A549 (cell line): Measurements from ENCODE around the gene UBL7. TPM values are rescaled to one million over a fixed set of nuclear protein-coding genes. Genes with fewer than 3 reads are reported as not detected.

Experiments
- ATAC-seq, 2 experiments: fragments of 200-7000 bp in 1 of 2; fragments of >200 bp in 1 of 2; cut with Nextera tagmentation in 1 of 2; cut with Tn5 transposase in 1 of 2; 3 replicates each; pipeline versions ENCODE4 v1.8.0 to v1.9.1; 2018 to 2020; ENCODE audit warnings: mild to moderate bottlenecking in 1 of 2, moderate library complexity in 1 of 2
- CTCF ChIA-PET: fragments of 300-600 bp; sonication (Branson Sonifier 250); formaldehyde crosslinking; extraction: SDS; loops from one replicate; lab custom pipeline; 2021; ENCODE audit warnings: antibody characterized with exemption, inconsistent platforms; lab: Yijun Ruan, JAX
- POLR2A ChIA-PET: fragments of 350-600 bp; formaldehyde crosslinking; extraction: SDS; loops from one replicate; lab custom pipeline; 2021; ENCODE audit warnings: antibody characterized with exemption, inconsistent platforms; lab: Yijun Ruan, JAX
- DNase-seq, 2 experiments: peaks; one replicate each; pipeline versions ENCODE4 v3.0.0 to v3.0.0-alpha.2; 2011 to 2016; ENCODE audit warnings: low read depth in 1 of 2, low spot score in 1 of 2
- FAIRE-seq: peaks from 2 replicates; lab custom pipeline; 2011; peaks lifted over from hg19 to GRCh38; lab: Jason Lieb, UNC
- H3K27ac ChIP-seq, 2 experiments: fragments of >200 bp; sonication (Bioruptor Twin); formaldehyde crosslinking; 3 replicates each; pipeline ENCODE4 v1.5.1; 2016 to 2017
- H3K4me1 ChIP-seq: fragments of >200 bp; sonication (Bioruptor Twin); formaldehyde crosslinking; 3 replicates; pipeline ENCODE4 v1.6.1; 2016
- H3K4me2 ChIP-seq: fragments of >200 bp; sonication (Bioruptor Twin); formaldehyde crosslinking; 3 replicates; pipeline ENCODE4 v1.6.1; 2016
- H3K4me3 ChIP-seq: fragments of >200 bp; sonication (Bioruptor Twin); formaldehyde crosslinking; 3 replicates; pipeline ENCODE4 v1.5.1; 2016
- H3K9me3 ChIP-seq: fragments of >200 bp; sonication (Bioruptor Twin); formaldehyde crosslinking; 3 replicates; pipeline ENCODE4 v1.6.1; 2016
- BHLHE40 ChIP-seq: IDR thresholded peaks from 2 replicates; pipeline ENCODE4 v1.6.1; 2012; ENCODE audit warnings: low read depth, low read length, inconsistent platforms
- CBX8 ChIP-seq: fragments of 200-600 bp; sonication (generic); IDR thresholded peaks from 2 replicates; pipeline ENCODE4 v1.6.1; 2016
- CEBPB ChIP-seq, 2 experiments: fragments of >200 bp in 1 of 2; sonication (Bioruptor Twin) in 1 of 2; formaldehyde crosslinking in 1 of 2; IDR thresholded peaks; 2 replicates each; pipeline ENCODE4 v1.6.1; 2012 to 2016
- EHF ChIP-seq: fragments of 250-450 bp; sonication (Bioruptor Pico); IDR thresholded peaks from 2 replicates; pipeline ENCODE4 v1.5.0; 2020; ENCODE audit warnings: mild to moderate bottlenecking
- ELK1 ChIP-seq: fragments of 150-350 bp; IDR thresholded peaks from 2 replicates; pipeline ENCODE4 v1.6.1; 2014; ENCODE audit warnings: low read depth, mild to moderate bottlenecking, low read length
- FOSB ChIP-seq: fragments of 250-450 bp; sonication (Bioruptor Pico); IDR thresholded peaks from 2 replicates; pipeline ENCODE4 v1.5.0; 2020; ENCODE audit warnings: mild to moderate bottlenecking, moderate library complexity
- FOSL2 ChIP-seq, 2 experiments: fragments of 450-650 bp in 1 of 2; fragments of >200 bp in 1 of 2; sonication (Bioruptor Twin) in 1 of 2; formaldehyde crosslinking; IDR thresholded peaks; 2 replicates each; pipeline versions ENCODE4 v1.5.0 to v1.6.1; 2016 to 2020; ENCODE audit warnings: mild to moderate bottlenecking in 1 of 2, moderate library complexity in 1 of 2
- FOXS1 ChIP-seq: fragments of 250-450 bp; sonication (Bioruptor Pico); IDR thresholded peaks from 2 replicates; pipeline ENCODE4 v1.5.0; 2020; ENCODE audit warnings: mild to moderate bottlenecking, moderate library complexity
- HOXB13 ChIP-seq: fragments of 250-450 bp; sonication (Bioruptor Pico); IDR thresholded peaks from 2 replicates; pipeline ENCODE4 v1.5.0; 2020; ENCODE audit warnings: low read depth, mild to moderate bottlenecking, moderate library complexity
- JUN ChIP-seq, 2 experiments: fragments of >200 bp; sonication (Bioruptor Twin); formaldehyde crosslinking; IDR thresholded peaks; 2 replicates in 1 of 2; 3 replicates in 1 of 2; pipeline ENCODE4 v1.6.1; 2016 to 2017
- JUNB ChIP-seq: fragments of >200 bp; sonication (Bioruptor Twin); formaldehyde crosslinking; IDR thresholded peaks from 2 replicates; pipeline ENCODE4 v1.6.1; 2016
- MYC ChIP-seq: IDR thresholded peaks from 2 replicates; pipeline ENCODE4 v1.6.1; 2012; ENCODE audit warnings: mild to moderate bottlenecking, inconsistent platforms, low read length, improper control_type of control experiment, borderline replicate concordance
- NR3C1 ChIP-seq: fragments of >200 bp; sonication (Bioruptor Twin); formaldehyde crosslinking; IDR thresholded peaks from 3 replicates; pipeline ENCODE4 v1.6.1; 2017
- POLR2AphosphoS2 ChIP-seq: conservative IDR thresholded peaks from 2 replicates; pipeline ENCODE4 v1.6.1; 2012; ENCODE audit warnings: low read length, improper control_type of control experiment, inconsistent platforms
- RAD21 ChIP-seq, 2 experiments: fragments of >200 bp in 1 of 2; sonication (Bioruptor Twin) in 1 of 2; formaldehyde crosslinking in 1 of 2; IDR thresholded peaks in 1 of 2; conservative IDR thresholded peaks in 1 of 2; 2 replicates in 1 of 2; 3 replicates in 1 of 2; pipeline ENCODE4 v1.6.1; 2012 to 2018; ENCODE audit warnings: inconsistent platforms in 1 of 2
- RNF2 ChIP-seq: fragments of 200-600 bp; sonication (generic); IDR thresholded peaks from 2 replicates; pipeline ENCODE4 v1.6.1; 2016; ENCODE audit warnings: low read depth, mild to moderate bottlenecking, antibody characterized with exemption, moderate library complexity, borderline replicate concordance
- SMC3 ChIP-seq: fragments of >200 bp; sonication (Bioruptor Twin); formaldehyde crosslinking; IDR thresholded peaks from 3 replicates; pipeline ENCODE4 v1.6.1; 2018; ENCODE audit warnings: inconsistent platforms
- SREBF2 ChIP-seq: fragments of 450-650 bp; IDR thresholded peaks from 2 replicates; pipeline ENCODE4 v1.6.1; 2014; ENCODE audit warnings: mild to moderate bottlenecking, moderate library complexity
- TFCP2L1 ChIP-seq: fragments of 250-450 bp; sonication (Bioruptor Pico); IDR thresholded peaks from 2 replicates; pipeline ENCODE4 v1.5.0; 2021; ENCODE audit warnings: mild to moderate bottlenecking
- TP53 ChIP-seq: fragments of 250-450 bp; sonication (Bioruptor Pico); IDR thresholded peaks from 2 replicates; pipeline ENCODE4 v1.5.0; 2021; ENCODE audit warnings: mild to moderate bottlenecking, moderate library complexity
- ZC3H11A ChIP-seq: fragments of 450-650 bp; IDR thresholded peaks from 2 replicates; pipeline ENCODE4 v1.6.1; 2014; ENCODE audit warnings: antibody characterized with exemption, mild to moderate bottlenecking
- ZFP36 ChIP-seq: fragments of 450-650 bp; IDR thresholded peaks from 2 replicates; pipeline ENCODE4 v1.6.1; 2014; ENCODE audit warnings: borderline replicate concordance; ENCODE audit not compliant: partially characterized antibody
- WGBS: methylation state at CpG from one replicate; pipeline ENCODE4 v1.1.6; 2017; ENCODE audit errors: missing lambda C conversion rate; 5-methylcytosine and 5-hydroxymethylcytosine counted together
- polyA plus RNA-seq, 4 experiments: library from polyadenylated mRNA; depleted of rRNA in 3 of 4; stranded (reverse); fragments of >200 nt; fragmentation: RNase III in 1 of 4; extraction: RNeasy Plus Mini Kit Qiagen cat#74134 plus additional on column Dnase treatment in 1 of 4; gene quantifications; 2 replicates in 3 of 4; 3 replicates in 1 of 4; pipeline ENCODE4 v1.2.3, GENCODE V29; 2011 to 2017
- TF ChIP-seq, protein P1 (sequence below): fragments of 250-450 bp; sonication (Bioruptor Pico); IDR thresholded peaks from 2 replicates; pipeline ENCODE4 v1.5.0; 2020; ENCODE audit warnings: low read depth, mild to moderate bottlenecking, moderate library complexity
- TF ChIP-seq, protein P2 (sequence below): fragments of >200 bp; sonication (Bioruptor Twin); formaldehyde crosslinking; IDR thresholded peaks from 2 replicates; pipeline ENCODE4 v1.6.1; 2016
- TF ChIP-seq, protein P3 (sequence below): fragments of 450-650 bp; IDR thresholded peaks from 2 replicates; pipeline ENCODE4 v1.6.1; 2014; ENCODE audit warnings: antibody characterized with exemption

The UBL7 gene
- polyA plus RNA-seq, 2 of the 4 experiments (the other 2 are of a cell fraction): 32.6 to 48.5 TPM

DNA sequence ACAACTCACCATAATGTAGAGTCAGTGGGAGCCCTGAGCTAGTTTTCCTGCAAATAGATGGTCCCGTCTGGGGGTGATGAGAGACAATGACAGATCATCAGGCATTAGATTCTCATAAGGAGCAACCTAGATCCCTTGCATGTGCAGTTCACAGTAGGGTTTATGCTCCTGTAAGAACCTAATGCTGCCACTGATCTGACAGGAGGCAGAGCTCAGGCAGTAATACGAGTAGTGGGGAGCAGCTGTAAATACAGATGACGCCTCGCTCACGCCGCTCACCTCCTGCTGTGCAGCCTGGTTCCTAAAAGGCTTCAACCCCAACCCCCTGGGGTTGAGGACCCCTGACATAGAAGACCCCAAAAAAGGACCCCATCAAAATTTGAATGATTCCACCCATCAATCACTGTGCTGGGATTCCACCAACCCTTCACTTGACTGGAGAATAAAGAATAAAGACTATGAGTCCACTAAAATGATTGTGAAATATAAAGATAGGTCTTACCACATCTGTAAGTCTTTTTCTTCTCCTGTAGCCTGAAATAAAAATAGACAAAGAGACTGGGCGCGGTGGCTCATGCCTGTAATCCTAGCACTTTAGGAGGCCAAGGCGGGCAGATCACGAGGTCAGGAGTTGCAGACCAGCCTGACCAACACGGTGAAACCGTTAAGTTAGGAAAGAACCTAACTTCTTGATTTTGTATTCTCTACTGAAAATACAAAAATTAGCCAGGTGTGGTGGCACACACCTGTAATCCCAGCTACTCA lies 9.9 kb upstream of the UBL7 start:
- POLR2A ChIA-PET: no interaction called here
- H3K4me2 ChIP-seq: no peak overlapping the region
- FAIRE-seq (no peak), ATAC-seq (no peak), DNase-seq (no peak)
- no peak overlapping the region for H3K4me3 ChIP-seq
- 90% methylated on average over 12 of the region's 12 CpGs for WGBS
- CTCF ChIA-PET: interaction anchor here (1.0 to 1.8 kb wide), 2 partner anchors 36 to 161 kb away, joined by 3 read pairs; no protein-coding TSS in a partner anchor
- H3K27ac ChIP-seq: no peak overlapping the region
- TF ChIP-seq MYC (no peak), CBX8 (no peak), BHLHE40 (no peak), TP53 (CRISPR knock-in tag) (no peak), HOXB13 (CRISPR knock-in tag) (no peak)
- no peaks in the 10 kb centered on the region for H3K9me3 ChIP-seq
- no peaks in the 10 kb centered on the region for H3K4me1 ChIP-seq

- TF ChIP-seq, protein P1, sequence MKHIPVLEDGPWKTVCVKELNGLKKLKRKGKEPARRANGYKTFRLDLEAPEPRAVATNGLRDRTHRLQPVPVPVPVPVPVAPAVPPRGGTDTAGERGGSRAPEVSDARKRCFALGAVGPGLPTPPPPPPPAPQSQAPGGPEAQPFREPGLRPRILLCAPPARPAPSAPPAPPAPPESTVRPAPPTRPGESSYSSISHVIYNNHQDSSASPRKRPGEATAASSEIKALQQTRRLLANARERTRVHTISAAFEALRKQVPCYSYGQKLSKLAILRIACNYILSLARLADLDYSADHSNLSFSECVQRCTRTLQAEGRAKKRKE (CRISPR knock-in tag): no peak
- TF ChIP-seq RNF2 (no peak), ZC3H11A (no peak), JUN (IDR thresholded peaks at IDR 0.05) (no peak)
- TF ChIP-seq, protein P2, sequence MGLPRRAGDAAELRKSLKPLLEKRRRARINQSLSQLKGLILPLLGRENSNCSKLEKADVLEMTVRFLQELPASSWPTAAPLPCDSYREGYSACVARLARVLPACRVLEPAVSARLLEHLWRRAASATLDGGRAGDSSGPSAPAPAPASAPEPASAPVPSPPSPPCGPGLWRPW: no peak
- CTCF ChIA-PET: no interaction called here
- DNase-seq: no peak
- FAIRE-seq: no peak
- H3K4me1 ChIP-seq: no peaks in the 10 kb centered on the region
- no peak overlapping the region for H3K27ac ChIP-seq
- POLR2A ChIA-PET: no interaction called here
- H3K4me3 ChIP-seq: no peak overlapping the region
- H3K9me3 ChIP-seq: no peaks in the 10 kb centered on the region
- no peak for ATAC-seq
- WGBS: 99% methylated on average over 6 of the region's 6 CpGs
- no peak overlapping the region for H3K4me2 ChIP-seq
Measured at GRCh38 chr15:74468341-74469032, 7.5 kb upstream of the UBL7 start.

- CTCF ChIA-PET: no interaction called here
- DNase-seq (no peak), ATAC-seq (no peak)
- no peak for TF ChIP-seq SMC3
- no peak for TF ChIP-seq CBX8
- TF ChIP-seq ELK1: no peak
- TF ChIP-seq, protein P3, sequence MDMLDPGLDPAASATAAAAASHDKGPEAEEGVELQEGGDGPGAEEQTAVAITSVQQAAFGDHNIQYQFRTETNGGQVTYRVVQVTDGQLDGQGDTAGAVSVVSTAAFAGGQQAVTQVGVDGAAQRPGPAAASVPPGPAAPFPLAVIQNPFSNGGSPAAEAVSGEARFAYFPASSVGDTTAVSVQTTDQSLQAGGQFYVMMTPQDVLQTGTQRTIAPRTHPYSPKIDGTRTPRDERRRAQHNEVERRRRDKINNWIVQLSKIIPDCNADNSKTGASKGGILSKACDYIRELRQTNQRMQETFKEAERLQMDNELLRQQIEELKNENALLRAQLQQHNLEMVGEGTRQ: no peak
- no peak for TF ChIP-seq CEBPB (IDR thresholded peaks at IDR 0.05)
- TF ChIP-seq, all 56 proteins: peak for 0
- WGBS: 89% methylated on average over 1 of the region's 1 CpG
- no peak overlapping the region for H3K4me3 ChIP-seq
- no peak overlapping the region for H3K27ac ChIP-seq
- H3K4me1 ChIP-seq: 0 out of 3 replicates have a peak, but pooled peaks cover 6% of the 10 kb centered on the region
- POLR2A ChIA-PET: no interaction called here
- no peak overlapping the region for H3K4me2 ChIP-seq
- no peaks in the 10 kb centered on the region for H3K9me3 ChIP-seq
- FAIRE-seq: no peak
Measured at GRCh38 chr15:74466570-74466969, 5.6 kb upstream of the UBL7 start.

GRCh38 chr15:74464897-74465296 lies 3.9 kb upstream of the UBL7 start:
- Histone ChIP-seq H3K4me2 (no peak overlapping the region), H3K4me3 (no peak overlapping the region), H3K9me3 (no peaks in the 10 kb centered on the region), H3K27ac (no peak overlapping the region), H3K4me1 (0 out of 3 replicates have a peak, but pooled peaks cover 6% of the 10 kb centered on the region)
- FAIRE-seq: no peak
- no peak for DNase-seq
- ChIA-PET POLR2A (no interaction called here), CTCF (no interaction called here)
- ATAC-seq: no peak
- 92% methylated on average over 2 of the region's 2 CpGs for WGBS
- TF ChIP-seq JUNB (no peak), MYC (no peak), TFCP2L1 (CRISPR knock-in tag) (no peak), SREBF2 (no peak), JUN (IDR thresholded peaks at IDR 0.05) (no peak), ZFP36 (no peak), FOSL2 (IDR thresholded peaks at IDR 0.05) (no peak), FOSL2 (CRISPR knock-in tag; IDR thresholded peaks at IDR 0.05) (no peak), FOSB (CRISPR knock-in tag) (no peak), FOXS1 (CRISPR knock-in tag) (no peak), RAD21 (conservative IDR thresholded peaks at IDR 0.05 in 1 of 2, IDR thresholded peaks at IDR 0.05 in 1 of 2) (no peak), CBX8 (no peak), EHF (no peak), CEBPB (IDR thresholded peaks at IDR 0.05) (no peak), POLR2AphosphoS2 (no peak), NR3C1 (no peak)
- TF ChIP-seq, protein P2: no peak
